Heart left ventricle (tissue), 16 donors: ENCODE results near the gene PLA2G4B. TPM values are rescaled to one million over a fixed set of nuclear protein-coding genes. Genes with fewer than 3 reads are reported as not detected.

Experiments
- ATAC-seq, 4 donors: fragments of 200-7000 bp; cut with Tn5 transposase; one replicate each; pipeline ENCODE4 v1.9.1; 2020 to 2022; ENCODE audit warnings: moderate library complexity in 4 of 4, mild to moderate bottlenecking in 3 of 4, moderate number of reproducible peaks in 1 of 4
- DNase-seq, 5 donors: peaks; one replicate each; pipeline ENCODE4 v3.0.0-alpha.2; 2020
- H3K27ac ChIP-seq, 12 donors: fragments of 200-600 bp; sonication (generic) in 4 of 12; one replicate each; pipeline versions ENCODE4 v1.5.0 to v1.8.0; 2016 to 2022; ENCODE audit warnings: mild to moderate bottlenecking in 2 of 12
- H3K27me3 ChIP-seq, 9 donors: fragments of 200-600 bp; sonication (generic) in 2 of 9; one replicate each; pipeline versions ENCODE4 v1.5.1 to v1.8.0; 2016 to 2022; ENCODE audit warnings: mild to moderate bottlenecking in 3 of 9
- H3K36me3 ChIP-seq, 9 donors: fragments of 200-600 bp; sonication (generic) in 2 of 9; one replicate each; pipeline versions ENCODE4 v1.5.0 to v1.8.0; 2018 to 2022; ENCODE audit warnings: mild to moderate bottlenecking in 2 of 9
- H3K4me1 ChIP-seq, 12 donors: fragments of 200-600 bp; sonication (generic) in 4 of 12; one replicate each; pipeline versions ENCODE4 v1.5.0 to v1.8.0; 2016 to 2022; ENCODE audit warnings: mild to moderate bottlenecking in 3 of 12
- H3K4me3 ChIP-seq, 12 donors: fragments of 200-600 bp; sonication (generic) in 4 of 12; one replicate each; pipeline versions ENCODE4 v1.5.0 to v1.8.0; 2017 to 2022; ENCODE audit warnings: mild to moderate bottlenecking in 9 of 12, moderate library complexity in 4 of 12
- H3K9me3 ChIP-seq, 12 donors: fragments of 200-600 bp; sonication (generic) in 4 of 12; one replicate each; pipeline versions ENCODE4 v1.5.0 to v1.8.0; 2016 to 2022; ENCODE audit warnings: mild to moderate bottlenecking in 1 of 12
- CTCF ChIP-seq, 12 donors: fragments of 200-600 bp; sonication (generic) in 4 of 12; IDR thresholded peaks; one replicate each; pipeline versions ENCODE4 v1.5.0 to v1.8.0; 2018 to 2022; ENCODE audit warnings: antibody characterized with exemption in 12 of 12, mild to moderate bottlenecking in 5 of 12
- POLR2A ChIP-seq, 2 donors: fragments of 450-650 bp; IDR thresholded peaks; one replicate each; pipeline ENCODE4 v1.6.1; 2017; ENCODE audit warnings: antibody characterized with exemption in 2 of 2, mild to moderate bottlenecking in 2 of 2, moderate library complexity in 2 of 2
- WGBS, 4 donors: extraction: QIAGEN DNeasy Blood & Tissue Kit in 2 of 4; methylation state at CpG; one replicate each; pipeline versions ENCODE4 v1.1.5 to v1.1.7; 2013 to 2018; 5-methylcytosine and 5-hydroxymethylcytosine counted together
- intact Hi-C, 10 donors: fragments of 100-400 bp; cut with DNase I; formaldehyde crosslinking; loops; one replicate each; pipeline versions ENCODE4 v1.11.1 to v1.14.2; 2022
- polyA plus RNA-seq, 2 donors: library from polyadenylated mRNA; stranded (reverse); fragments of 200-250 nt; gene quantifications; one replicate each; pipeline ENCODE4 v1.2.3, GENCODE V29; 2013
- total RNA-seq, 9 donors: library from RNA; depleted of rRNA in 2 of 9; stranded (reverse); fragments of >200 nt in 2 of 9; fragmentation: NEBNext Ultra II Directional in 3 of 9; extraction: Animal tissue kit (Norgen Biotek cat#: 25700) in 3 of 9; gene quantifications; one replicate each; pipeline versions ENCODE4 v1.1.0 to v1.2.4, GENCODE V29; 2016 to 2023
- donor health status: ischemic (EF 13 %, LVEDD 7.1; RV severe dilation, severe dysfunction).
- donor health status: healthy with polysubstance abuse.
- donor health status: DM: no; HTN: yes; CAD: no.
- donor health status: DM: no; HTN: no; CAD: no.
- donor health status: ischemic (EF 25% LVEDD 6.9; RV normal size, moderate dysfunction).
- donor health status: ischemic (EF 25% LVEDD 5.7; RV mildly dilated, moderate dysfunction).
- donor health status: healthy.
- donor health status: DM: yes; HTN: yes; CAD: no.
- donor health status: ischemic (EF 35%, LVEDD 5.7; RV mildly dilated, moderate dysfunction).
- donor health status: nonischemic (EF 11% LVEDD 7.7; RV severe dilation, severe dysfunction).
- donor health status: DM: yes; HTN: yes; CAD: no.
- donor health status: PGD.
- donor health status: ischemic (EF 29% LVEDD 5.4; RV normal size, mild dysfunction).
- donor health status: nonischemic (EF 23%, LVEDD 6.1; RV moderate dilation, normal function).

Gene PLA2G4B
- total and polyA plus RNA-seq, 11 donors, result 0.38 to 6.0 (median 2.8) TPM

- DNase-seq (no peak), ATAC-seq (no peak)
- peaks cover 11 to 71% (median 46%) of the 10 kb centered on the region in 12 donors for H3K4me1 ChIP-seq
- no peaks in the 10 kb centered on the region for H3K9me3 ChIP-seq
- no peaks in the 10 kb centered on the region for H3K36me3 ChIP-seq
- no peak overlapping the region for H3K27ac ChIP-seq
- 71 to 84% (median 78%) methylated on average over 4 of the region's 4 CpGs for WGBS, 4 donors
- intact Hi-C loops, result no loop called here
- no peaks in the 10 kb centered on the region for H3K27me3 ChIP-seq
- no peak overlapping the region for H3K4me3 ChIP-seq
- no peak for TF ChIP-seq CTCF (IDR thresholded peaks at IDR 0.05)
- no peak for TF ChIP-seq POLR2A (IDR thresholded peaks at IDR 0.05)
Measured at GRCh38 chr15:41794081-41794480, 44.6 kb upstream of the PLA2G4B start.

- TF ChIP-seq POLR2A (IDR thresholded peaks at IDR 0.05), result no peak
- TF ChIP-seq CTCF (IDR thresholded peaks at IDR 0.05), result no peak
- intact Hi-C loops, result no loop called here
- peak in 1 of 4 donors; percentile 44 for ATAC-seq
- 73 to 82% (median 75%) methylated on average over 10 of the region's 10 CpGs for WGBS, 4 donors
- Histone ChIP-seq H3K4me3 (no peak overlapping the region), H3K27ac (peak overlapping the region in 3 of 12 donors; percentile 1 to 54 (median 10)), H3K9me3 (no peaks in the 10 kb centered on the region), H3K4me1 (peaks cover 0 to 53% (median 25%) of the 10 kb centered on the region in 12 donors), H3K36me3 (peaks cover 0 to 20% (median 15%) of the 10 kb centered on the region in 9 donors), H3K27me3 (no peaks in the 10 kb centered on the region)
- DNase-seq, result no peak
Measured at GRCh38 chr15:41795996-41796856, 42.4 kb upstream of the PLA2G4B start.

- no peak overlapping the region for H3K27ac ChIP-seq
- H3K36me3 ChIP-seq, result peaks cover 0 to 27% (median 16%) of the 10 kb centered on the region in 9 donors
- peaks cover 0 to 41% (median 14%) of the 10 kb centered on the region in 12 donors for H3K4me1 ChIP-seq
- 70 to 86% (median 80%) methylated on average over 8 of the region's 8 CpGs for WGBS, 4 donors
- no peaks in the 10 kb centered on the region for H3K9me3 ChIP-seq
- intact Hi-C loops, result no loop called here
- TF ChIP-seq POLR2A (IDR thresholded peaks at IDR 0.05), result no peak
- no peak for TF ChIP-seq CTCF (IDR thresholded peaks at IDR 0.05)
- H3K4me3 ChIP-seq, result no peak overlapping the region
- ATAC-seq (no peak), DNase-seq (no peak)
- no peaks in the 10 kb centered on the region for H3K27me3 ChIP-seq
Measured at GRCh38 chr15:41797201-41797944, 41.3 kb upstream of the PLA2G4B start.
